Amygdala (tissue), 56 donors: ENCODE data around the gene HIVEP1.
"Not testable (repeated sequence)": the region's sequence is repeated elsewhere in the genome, so short reads cannot be mapped to it uniquely, and the experiment has no call there.

ENCODE experiments used
- DNase-seq, 56 donors: peaks; one replicate each; lab custom pipeline; 2025; lab: John Stamatoyannopoulos, UW

Gene HIVEP1

DNA sequence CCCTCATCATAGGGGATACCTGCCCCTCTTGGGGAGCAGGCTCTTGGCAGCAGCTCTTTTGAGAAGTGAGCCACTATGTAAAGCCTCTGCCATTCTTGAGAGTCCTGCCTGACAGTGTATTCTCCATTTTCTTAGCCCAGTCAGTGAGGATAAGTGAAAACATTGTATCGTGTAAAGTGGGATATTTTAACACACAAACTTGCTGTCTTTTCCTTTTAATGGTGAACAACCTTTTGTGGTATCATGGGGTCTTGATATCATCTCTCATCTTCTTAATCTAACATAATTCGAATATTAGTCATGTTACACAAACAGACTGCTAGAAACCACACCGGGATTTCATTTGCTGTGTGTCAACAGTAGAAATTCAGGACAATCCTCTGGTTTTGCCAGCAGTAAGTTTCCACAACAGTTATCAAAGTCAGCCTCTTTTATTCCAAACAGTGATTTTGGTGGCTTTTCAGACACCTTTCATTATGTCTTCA lies 136.2 kb downstream of the HIVEP1 start:
- no peak for DNase-seq

DNA sequence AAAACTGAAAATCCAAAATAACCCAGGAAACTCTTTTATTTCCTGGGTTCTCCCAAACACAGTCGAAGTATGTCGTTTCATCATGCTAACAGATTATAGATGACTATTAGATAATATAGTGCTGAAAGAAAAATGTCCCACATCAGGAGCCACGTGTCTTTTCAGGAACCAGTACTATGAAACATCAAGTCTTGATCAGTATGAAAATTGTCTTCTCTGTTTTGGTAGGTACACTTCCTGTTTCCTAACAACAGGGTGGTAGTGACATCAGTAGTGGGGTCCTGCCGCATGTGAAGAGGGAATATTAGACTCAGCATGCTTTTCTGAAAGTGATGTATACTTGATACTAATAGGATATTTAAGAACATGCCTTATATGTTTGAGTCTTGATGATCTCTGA lies 136.7 kb downstream of the HIVEP1 start:
- no peak for DNase-seq

GRCh38 chr6:12149944-12150510 lies 137.9 kb downstream of the HIVEP1 start:
- DNase-seq, result peak in 4 of 56 donors; percentile 12 to 31 (median 16)

GRCh38 chr6:12150812-12151432 lies 138.8 kb downstream of the HIVEP1 start:
- DNase-seq, result peak in 17 of 56 donors; percentile 9 to 52 (median 29)

DNA sequence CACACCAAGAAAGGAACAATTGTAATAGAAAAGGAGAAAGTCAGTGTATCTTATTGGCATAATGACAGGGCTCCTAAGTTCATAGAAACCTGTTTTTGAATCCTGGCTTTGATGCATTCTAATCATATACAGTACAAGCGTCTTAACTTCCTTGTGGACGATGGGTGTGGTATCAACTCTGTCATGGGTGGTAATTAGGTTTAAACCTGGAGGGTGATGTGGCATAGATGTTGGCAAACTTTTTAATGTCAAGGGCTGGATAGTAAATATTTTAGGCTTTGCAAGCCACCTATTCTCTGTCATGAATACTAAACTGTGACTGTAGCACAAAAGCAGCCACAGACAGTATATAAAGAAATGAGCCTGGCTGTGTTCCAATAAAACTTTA lies 139.3 kb downstream of the HIVEP1 start:
- no peak for DNase-seq

DNA sequence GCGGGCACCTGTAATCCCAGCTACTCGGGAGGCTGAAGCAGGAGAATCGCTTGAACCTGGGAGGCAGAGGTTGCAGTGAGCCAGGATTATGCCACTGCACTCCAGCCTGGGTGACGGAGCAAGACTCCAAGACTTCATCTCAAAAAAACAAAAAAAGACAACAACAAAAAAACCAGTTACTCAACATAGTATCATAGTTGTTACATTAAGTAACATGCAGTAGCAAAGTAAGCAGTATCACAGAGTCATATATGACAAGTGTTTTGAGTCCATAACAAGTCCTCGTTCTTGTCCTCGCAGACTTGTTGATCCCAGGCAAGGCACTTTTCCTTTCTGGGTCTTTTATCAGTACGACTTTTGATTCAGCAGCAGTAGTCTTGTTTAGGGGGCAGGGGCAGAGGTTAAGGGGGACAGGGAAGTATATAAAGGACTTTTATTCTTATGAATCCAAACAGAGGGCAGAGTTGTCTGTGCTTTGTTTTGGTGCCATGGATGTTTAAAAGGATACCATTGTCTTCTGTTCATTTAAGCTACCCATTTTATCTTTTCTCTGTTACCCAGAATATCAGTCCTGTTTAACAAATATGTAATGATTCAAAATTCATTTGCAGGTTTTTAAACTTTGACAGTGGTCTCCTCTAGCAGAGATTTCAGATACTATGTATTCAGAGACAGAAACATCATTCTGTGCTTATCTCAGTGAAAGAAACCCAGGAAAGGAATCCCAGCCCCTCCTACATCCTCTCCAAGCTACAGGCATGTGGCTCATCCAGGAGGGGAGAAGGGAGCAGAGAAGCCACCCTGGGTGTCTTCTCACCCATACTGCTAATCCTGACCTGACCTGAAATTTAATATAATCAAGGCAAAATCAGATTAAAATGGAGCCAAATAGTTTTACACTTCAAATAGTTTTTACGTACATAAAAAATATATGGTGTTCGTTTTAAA lies 140.2 kb downstream of the HIVEP1 start:
- peak in 7 of 56 donors; percentile 10 to 42 (median 20) for DNase-seq

DNA sequence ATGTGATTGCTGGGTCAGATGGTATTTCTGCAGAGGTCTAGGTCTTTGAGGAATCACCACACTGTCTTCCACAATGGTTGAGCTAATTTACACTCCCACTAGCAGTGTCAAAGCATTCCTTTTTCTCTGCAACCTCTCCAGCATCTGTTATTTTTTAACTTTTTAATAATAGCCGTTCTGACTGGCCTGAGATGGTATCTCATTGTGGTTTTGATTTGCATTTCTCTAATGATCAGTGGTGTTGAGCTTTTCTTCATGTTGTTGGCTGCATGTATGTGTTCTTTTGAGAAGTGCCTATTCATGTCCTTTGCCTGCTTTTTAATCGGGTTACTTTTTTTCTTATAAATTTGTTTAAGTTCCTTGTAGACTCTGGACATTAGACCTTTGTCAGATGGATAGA lies 143.7 kb downstream of the HIVEP1 start:
- not testable (repeated sequence) for DNase-seq

- no peak for DNase-seq
Measured at GRCh38 chr6:12158686-12159415, 146.7 kb downstream of the HIVEP1 start.

GRCh38 chr6:12160326-12160725 lies 148.2 kb downstream of the HIVEP1 start:
- no peak for DNase-seq

DNA sequence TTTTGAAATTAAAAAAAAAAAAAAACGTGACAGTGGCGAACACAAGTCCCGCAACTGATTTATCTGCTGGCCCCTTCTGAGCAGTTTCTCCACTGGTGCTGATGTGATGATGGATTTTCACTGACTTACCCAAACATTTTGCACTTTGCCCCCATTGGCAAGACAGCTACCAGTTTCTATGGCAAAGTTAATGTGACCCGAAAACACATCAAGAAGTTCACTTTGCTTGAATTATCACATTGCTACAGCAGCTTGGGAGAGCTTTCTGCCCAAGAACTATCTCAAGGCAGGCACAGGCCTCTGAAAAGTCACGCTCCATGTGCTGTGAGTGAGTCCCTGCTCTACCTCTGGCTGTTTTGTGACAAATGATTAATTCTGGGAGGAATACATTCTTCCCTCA lies 150.1 kb downstream of the HIVEP1 start:
- DNase-seq, result no peak

- DNase-seq, result no peak
Measured at GRCh38 chr6:12163149-12163548, 151.0 kb downstream of the HIVEP1 start.

DNA sequence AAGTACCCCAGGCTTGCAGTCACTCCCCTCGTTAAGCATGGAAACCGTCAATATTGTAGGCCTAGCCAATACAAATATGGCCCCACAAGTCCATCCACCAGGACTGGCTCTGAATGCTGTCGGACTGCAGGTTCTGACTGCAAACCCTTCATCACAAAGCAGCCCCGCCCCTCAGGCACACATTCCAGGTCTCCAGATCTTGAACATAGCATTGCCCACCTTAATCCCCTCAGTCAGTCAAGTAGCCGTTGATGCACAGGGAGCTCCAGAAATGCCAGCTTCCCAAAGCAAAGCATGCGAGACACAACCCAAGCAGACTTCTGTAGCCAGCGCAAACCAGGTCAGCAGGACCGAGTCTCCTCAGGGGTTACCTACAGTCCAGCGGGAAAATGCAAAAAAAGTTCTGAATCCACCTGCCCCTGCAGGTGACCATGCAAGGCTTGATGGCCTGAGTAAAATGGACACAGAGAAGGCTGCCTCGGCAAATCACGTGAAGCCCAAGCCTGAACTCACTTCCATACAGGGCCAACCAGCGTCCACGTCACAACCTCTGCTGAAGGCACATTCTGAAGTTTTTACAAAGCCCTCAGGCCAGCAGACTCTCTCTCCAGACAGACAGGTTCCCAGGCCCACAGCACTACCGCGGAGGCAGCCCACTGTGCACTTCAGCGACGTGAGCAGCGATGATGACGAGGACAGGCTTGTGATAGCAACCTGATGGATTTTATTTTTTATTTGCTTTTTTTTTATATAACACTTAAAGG lies 151.8 kb downstream of the HIVEP1 start:
- no peak for DNase-seq

GRCh38 chr6:12164508-12164770 lies 152.3 kb downstream of the HIVEP1 start:
- no peak for DNase-seq

- no peak for DNase-seq
Measured at GRCh38 chr6:12165297-12165696, 153.2 kb downstream of the HIVEP1 start.

DNA sequence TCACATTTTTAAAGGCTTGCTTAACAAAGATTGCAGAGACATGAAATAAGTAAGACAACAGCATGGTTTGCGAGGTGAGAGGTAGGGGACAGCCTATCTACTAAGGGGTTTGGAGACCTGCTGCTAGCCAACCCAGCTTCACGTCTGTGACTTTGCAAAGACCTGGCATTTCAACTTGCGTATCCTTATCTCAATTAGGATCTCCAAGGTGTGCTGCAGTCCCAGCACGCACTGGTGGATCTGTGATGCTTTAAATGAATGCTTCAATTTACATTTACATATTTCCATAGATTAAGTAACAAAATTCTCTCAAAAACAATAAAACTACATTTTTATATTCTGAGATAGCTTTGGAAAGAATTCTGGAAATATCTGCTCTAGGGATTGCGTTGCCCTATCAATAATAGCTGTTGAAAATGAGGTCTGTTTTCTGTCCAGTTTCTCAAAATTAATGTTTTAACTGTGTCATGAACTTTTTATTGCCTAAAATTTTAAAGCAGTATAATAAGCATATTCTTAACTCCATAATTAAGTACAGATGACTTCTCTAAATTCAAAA lies 153.7 kb downstream of the HIVEP1 start:
- DNase-seq, result no peak

GRCh38 chr6:12169377-12169776 lies 157.3 kb downstream of the HIVEP1 start:
- no peak for DNase-seq

DNA sequence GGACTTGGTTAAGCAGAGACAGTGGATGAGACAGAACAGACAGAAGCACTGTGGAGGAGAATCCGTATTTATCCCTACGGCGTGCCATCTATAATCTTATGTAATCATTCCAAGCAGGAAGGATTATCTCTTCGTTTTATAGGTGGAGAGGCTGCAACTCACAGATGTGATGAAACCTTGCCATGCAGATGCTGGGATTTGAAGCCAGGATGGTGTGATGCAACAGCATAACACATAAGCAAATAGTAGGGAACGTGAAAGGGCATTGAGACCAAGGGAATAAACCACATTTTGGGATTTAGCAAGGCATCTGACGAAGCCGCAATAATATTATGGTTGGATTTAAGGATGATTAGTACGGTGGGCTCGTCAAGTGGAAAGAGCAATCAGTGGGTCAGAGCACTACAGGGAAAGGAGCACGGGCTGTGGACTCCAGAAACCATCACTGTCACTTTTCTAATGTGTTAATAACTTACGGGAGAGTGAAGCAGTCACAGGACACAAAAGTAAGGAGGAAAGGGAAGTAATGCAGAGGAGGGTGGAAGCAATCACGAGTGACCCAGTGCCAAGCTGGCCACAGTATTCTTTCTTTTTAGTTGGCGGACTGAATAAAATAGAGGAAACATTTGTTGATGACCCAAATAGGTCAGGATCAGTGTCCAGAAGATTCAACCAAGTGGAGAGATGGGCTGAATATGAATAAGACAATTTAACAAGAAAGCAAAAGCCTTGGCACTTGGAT lies 158.4 kb downstream of the HIVEP1 start:
- DNase-seq, result no peak

- DNase-seq, result no peak
Measured at GRCh38 chr6:12171717-12172116, 159.6 kb downstream of the HIVEP1 start.

DNA sequence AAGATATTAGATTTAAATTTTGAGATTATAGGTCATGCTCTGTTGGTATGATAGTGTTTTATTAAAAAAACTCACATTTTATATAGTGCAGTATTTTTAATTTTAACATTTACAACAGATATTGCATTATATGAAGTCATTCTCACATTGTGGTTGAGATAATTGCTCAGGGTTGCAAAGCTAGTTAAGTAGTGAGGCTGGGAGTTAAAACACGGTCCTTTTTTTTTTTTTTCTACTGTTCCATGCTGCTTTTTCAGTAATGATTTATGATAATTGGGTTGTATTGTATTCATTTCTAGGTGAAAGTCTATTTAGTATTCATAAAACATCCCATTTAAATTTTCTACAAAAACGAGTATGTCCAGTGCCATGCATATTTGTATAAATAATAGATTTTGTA lies 160.5 kb downstream of the HIVEP1 start:
- DNase-seq, result no peak
